Upper lobe of right lung (tissue), 1 donor: ENCODE data around the gene SLC17A3. TPM values are rescaled to one million over a fixed set of nuclear protein-coding genes. Genes with fewer than 3 reads are reported as not detected.

Experiments used
- ATAC-seq: fragments of 200-7000 bp; cut with Tn5 transposase; one replicate; pipeline ENCODE4 v1.9.1; 2020; ENCODE audit warnings: mild to moderate bottlenecking, moderate library complexity
- DNase-seq: peaks from one replicate; pipeline ENCODE4 v3.0.0-alpha.2; 2020
- H3K27ac ChIP-seq: fragments of 200-600 bp; one replicate; pipeline ENCODE4 v1.8.0; 2022
- H3K27me3 ChIP-seq: fragments of 200-600 bp; one replicate; pipeline ENCODE4 v1.8.0; 2022; ENCODE audit warnings: mild to moderate bottlenecking
- H3K36me3 ChIP-seq: fragments of 200-600 bp; one replicate; pipeline ENCODE4 v1.8.0; 2022
- H3K4me1 ChIP-seq: fragments of 200-600 bp; one replicate; pipeline ENCODE4 v1.8.0; 2022
- H3K4me3 ChIP-seq: fragments of 200-600 bp; one replicate; pipeline ENCODE4 v1.8.0; 2022; ENCODE audit warnings: mild to moderate bottlenecking
- H3K9me3 ChIP-seq: fragments of 200-600 bp; one replicate; pipeline ENCODE4 v1.8.0; 2022
- CTCF ChIP-seq: fragments of 200-600 bp; IDR thresholded peaks from one replicate; pipeline ENCODE4 v1.8.0; 2022; ENCODE audit warnings: antibody characterized with exemption
- intact Hi-C: fragments of 100-400 bp; cut with DNase I; formaldehyde crosslinking; loops from one replicate; pipeline ENCODE4 v1.11.0; 2022
- total RNA-seq: library from RNA; stranded (reverse); fragmentation: NEBNext Ultra II Directional; extraction: Animal tissue kit (Norgen Biotek cat#: 25700); gene quantifications from one replicate; pipeline ENCODE4 v1.2.1, GENCODE V29; 2021
- donor health status: DM: no; HTN: yes; CAD: no; lungs with severe emphysema.

Gene SLC17A3
- total RNA-seq, 1 donor from 2014 or later = not detected

GRCh38 chr6:25874822-25875562 is 949 bp upstream of the SLC17A3 start:
- H3K4me3 ChIP-seq = no peak overlapping the region
- H3K4me1 ChIP-seq = no peaks in the 10 kb centered on the region
- no peaks in the 10 kb centered on the region for H3K27me3 ChIP-seq
- no peak for DNase-seq
- no peaks in the 10 kb centered on the region for H3K36me3 ChIP-seq
- no peak for TF ChIP-seq CTCF
- intact Hi-C loops = no loop called here
- no peaks in the 10 kb centered on the region for H3K9me3 ChIP-seq
- no peak overlapping the region for H3K27ac ChIP-seq
- ATAC-seq = peak; percentile 61

- Histone ChIP-seq H3K4me3 (no peak overlapping the region), H3K9me3 (no peaks in the 10 kb centered on the region), H3K27ac (no peak overlapping the region), H3K4me1 (no peaks in the 10 kb centered on the region), H3K27me3 (no peaks in the 10 kb centered on the region), H3K36me3 (no peaks in the 10 kb centered on the region)
- no peak for ATAC-seq
- intact Hi-C loops = no loop called here
- DNase-seq = no peak
- TF ChIP-seq CTCF = no peak
Observed at GRCh38 chr6:25872814-25873213, 1.2 kb downstream of the SLC17A3 start.

- DNase-seq (no peak), ATAC-seq (no peak)
- Histone ChIP-seq H3K27ac (no peak overlapping the region), H3K4me1 (no peaks in the 10 kb centered on the region), H3K27me3 (no peaks in the 10 kb centered on the region), H3K36me3 (no peaks in the 10 kb centered on the region), H3K9me3 (no peaks in the 10 kb centered on the region), H3K4me3 (no peak overlapping the region)
- TF ChIP-seq CTCF = no peak
- intact Hi-C loops = no loop called here
Observed at GRCh38 chr6:25869840-25870239, 4.2 kb downstream of the SLC17A3 start.

- Histone ChIP-seq H3K36me3 (no peaks in the 10 kb centered on the region), H3K4me1 (no peaks in the 10 kb centered on the region), H3K27ac (no peak overlapping the region), H3K27me3 (no peaks in the 10 kb centered on the region), H3K4me3 (no peak overlapping the region), H3K9me3 (no peaks in the 10 kb centered on the region)
- ATAC-seq = no peak
- intact Hi-C loops = no loop called here
- TF ChIP-seq CTCF = no peak
- no peak for DNase-seq
Observed at GRCh38 chr6:25868436-25869183, 5.4 kb downstream of the SLC17A3 start.

GRCh38 chr6:25866011-25866410 is 8.0 kb downstream of the SLC17A3 start:
- Histone ChIP-seq H3K9me3 (no peaks in the 10 kb centered on the region), H3K4me3 (no peak overlapping the region), H3K27me3 (no peaks in the 10 kb centered on the region), H3K36me3 (no peaks in the 10 kb centered on the region), H3K27ac (no peak overlapping the region), H3K4me1 (no peaks in the 10 kb centered on the region)
- no peak for TF ChIP-seq CTCF
- DNase-seq = no peak
- peak; percentile 69 for ATAC-seq
- intact Hi-C loops = no loop called here
